ENCODE results near the gene THSD4.
A peak's percentile ranks its signal among the peaks of the same experiment; 100 is the strongest.

The THSD4 gene

GRCh38 chr15:71329497-71330260 is 214.4 kb downstream of the THSD4 start:
- DNase-seq (ENCODE audit: low spot score), result peak; percentile 86

- DNase-seq (ENCODE audit: low spot score), result no peak
Measured at GRCh38 chr15:71330638-71331162, 215.4 kb downstream of the THSD4 start.

GRCh38 chr15:71331173-71331572 is 215.9 kb downstream of the THSD4 start:
- DNase-seq (ENCODE audit: low spot score), result no peak

GRCh38 chr15:71332431-71333004 is 217.2 kb downstream of the THSD4 start:
- DNase-seq (ENCODE audit: low spot score), result no peak

GRCh38 chr15:71333136-71333700 is 217.9 kb downstream of the THSD4 start:
- DNase-seq (ENCODE audit: low spot score), result no peak

- no peak for DNase-seq (ENCODE audit: low spot score)
Measured at GRCh38 chr15:71333839-71334238, 218.6 kb downstream of the THSD4 start.

GRCh38 chr15:71334434-71334833 is 219.2 kb downstream of the THSD4 start:
- no peak for DNase-seq (ENCODE audit: low spot score)

- DNase-seq (ENCODE audit: low spot score), result peak; percentile 14
Measured at GRCh38 chr15:71334873-71335272, 219.6 kb downstream of the THSD4 start.

GRCh38 chr15:71335591-71335990 is 220.3 kb downstream of the THSD4 start:
- no peak for DNase-seq (ENCODE audit: low spot score)

GRCh38 chr15:71336671-71337070 is 221.4 kb downstream of the THSD4 start:
- DNase-seq (ENCODE audit: low spot score), result no peak

- DNase-seq (ENCODE audit: low spot score), result peak; percentile 88
Measured at GRCh38 chr15:71337197-71337845, 222.1 kb downstream of the THSD4 start.

GRCh38 chr15:71338265-71338664 is 223.0 kb downstream of the THSD4 start:
- DNase-seq (ENCODE audit: low spot score), result peak; percentile 44

GRCh38 chr15:71338827-71339542 is 223.7 kb downstream of the THSD4 start:
- no peak for DNase-seq (ENCODE audit: low spot score)

GRCh38 chr15:71341811-71342550 is 226.7 kb downstream of the THSD4 start:
- no peak for DNase-seq (ENCODE audit: low spot score)

- DNase-seq (ENCODE audit: low spot score), result no peak
Measured at GRCh38 chr15:71342658-71343057, 227.4 kb downstream of the THSD4 start.

GRCh38 chr15:71344316-71344715 is 229.0 kb downstream of the THSD4 start:
- no peak for DNase-seq (ENCODE audit: low spot score)

- DNase-seq (ENCODE audit: low spot score), result no peak
Measured at GRCh38 chr15:71345186-71345585, 229.9 kb downstream of the THSD4 start.

GRCh38 chr15:71346464-71346863 is 231.2 kb downstream of the THSD4 start:
- DNase-seq (ENCODE audit: low spot score), result no peak

GRCh38 chr15:71348597-71348996 is 233.3 kb downstream of the THSD4 start:
- peak; percentile 22 for DNase-seq (ENCODE audit: low spot score)

- DNase-seq (ENCODE audit: low spot score), result no peak
Measured at GRCh38 chr15:71349336-71349735, 234.1 kb downstream of the THSD4 start.
